ENCODE results near the gene ACAN. TPM values are rescaled to one million over a fixed set of nuclear protein-coding genes. Genes with fewer than 3 reads are reported as not detected.

The ACAN gene
- total RNA-seq, 1 donor from 2014 or later: 0.13 TPM

DNA sequence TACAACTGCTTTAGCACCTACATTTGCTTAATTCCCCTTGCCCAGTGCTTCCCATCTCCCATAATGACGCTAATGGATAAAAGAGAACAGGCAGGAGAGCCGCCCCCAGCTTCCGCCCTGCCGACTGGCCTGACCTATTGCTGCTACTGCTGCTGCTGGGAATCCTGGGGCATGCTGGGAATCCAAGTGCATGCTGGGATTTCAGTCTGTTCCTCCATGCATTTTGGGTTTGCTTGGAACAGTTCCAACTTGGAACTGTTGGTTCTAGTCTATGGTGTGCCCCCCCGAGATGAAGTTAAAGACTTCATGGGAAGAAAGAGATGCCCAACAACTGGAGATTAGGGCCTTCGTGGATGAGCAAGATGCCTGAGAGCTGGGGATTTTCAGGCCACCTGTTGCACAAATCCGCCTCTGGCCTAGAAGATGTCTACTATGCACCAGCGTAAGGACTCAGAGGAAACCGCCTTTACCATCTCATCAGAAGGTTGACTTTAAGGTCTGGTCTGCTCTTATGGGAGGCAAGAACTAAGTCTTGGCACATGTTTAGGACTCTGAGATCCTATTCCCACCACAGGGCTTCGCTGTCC, 63.2 kb downstream of the ACAN start:
- intact Hi-C loops (cut with DNase I): no loop called here
- no peak for ATAC-seq (ENCODE audit: poor library complexity)
- no peak for DNase-seq

DNA sequence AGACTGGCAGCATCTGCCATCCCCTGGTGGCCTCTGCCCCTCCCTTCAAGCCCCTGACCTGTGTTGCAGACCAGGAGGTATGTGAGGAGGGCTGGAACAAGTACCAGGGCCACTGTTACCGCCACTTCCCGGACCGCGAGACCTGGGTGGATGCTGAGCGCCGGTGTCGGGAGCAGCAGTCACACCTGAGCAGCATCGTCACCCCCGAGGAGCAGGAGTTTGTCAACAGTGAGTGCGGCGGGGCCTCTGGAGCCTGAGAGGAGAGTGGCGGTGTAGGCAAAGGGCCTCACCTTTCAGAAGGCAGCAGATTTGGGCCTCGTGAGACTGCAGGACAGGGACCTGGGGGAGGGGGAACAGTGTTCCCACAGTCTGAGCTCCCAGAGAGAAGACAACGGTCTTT, 68.1 kb downstream of the ACAN start:
- ATAC-seq (ENCODE audit: poor library complexity): no peak
- no peak for DNase-seq
- intact Hi-C loops (cut with DNase I): no loop called here

DNA sequence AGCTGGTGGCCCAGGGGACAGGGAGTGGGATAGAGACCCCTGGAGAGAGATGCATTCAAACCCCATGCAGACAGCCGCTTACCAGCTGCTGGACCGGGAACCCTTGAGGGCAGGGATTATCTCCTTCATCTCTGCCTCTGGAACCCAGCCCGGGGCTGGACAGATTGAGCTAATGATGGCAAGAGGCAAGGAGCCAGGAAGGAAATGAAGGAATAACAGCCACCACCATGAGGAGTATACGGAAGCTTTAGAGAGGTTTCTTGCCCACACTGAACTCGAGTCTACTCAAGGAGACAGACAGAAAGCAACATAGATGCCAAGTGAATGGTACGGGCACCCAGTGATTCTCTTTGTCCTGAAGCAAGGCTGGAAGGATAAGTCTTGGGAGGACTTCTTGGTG, 68.9 kb downstream of the ACAN start:
- no peak for DNase-seq
- intact Hi-C loops (cut with DNase I): no loop called here
- ATAC-seq (ENCODE audit: poor library complexity): no peak

GRCh38 chr15:88872706-88873105, 69.5 kb downstream of the ACAN start:
- no peak for ATAC-seq (ENCODE audit: poor library complexity)
- intact Hi-C loops (cut with DNase I): no loop called here
- no peak for DNase-seq

GRCh38 chr15:88873786-88874185, 70.5 kb downstream of the ACAN start:
- DNase-seq (no peak), ATAC-seq (ENCODE audit: poor library complexity) (no peak)
- intact Hi-C loops (cut with DNase I): no loop called here

GRCh38 chr15:88874275-88874674, 71.0 kb downstream of the ACAN start:
- no peak for ATAC-seq (ENCODE audit: poor library complexity)
- DNase-seq: no peak
- intact Hi-C loops (cut with DNase I): no loop called here

GRCh38 chr15:88874684-88875083, 71.4 kb downstream of the ACAN start:
- intact Hi-C loops (cut with DNase I): no loop called here
- ATAC-seq (ENCODE audit: poor library complexity) (no peak), DNase-seq (no peak)

DNA sequence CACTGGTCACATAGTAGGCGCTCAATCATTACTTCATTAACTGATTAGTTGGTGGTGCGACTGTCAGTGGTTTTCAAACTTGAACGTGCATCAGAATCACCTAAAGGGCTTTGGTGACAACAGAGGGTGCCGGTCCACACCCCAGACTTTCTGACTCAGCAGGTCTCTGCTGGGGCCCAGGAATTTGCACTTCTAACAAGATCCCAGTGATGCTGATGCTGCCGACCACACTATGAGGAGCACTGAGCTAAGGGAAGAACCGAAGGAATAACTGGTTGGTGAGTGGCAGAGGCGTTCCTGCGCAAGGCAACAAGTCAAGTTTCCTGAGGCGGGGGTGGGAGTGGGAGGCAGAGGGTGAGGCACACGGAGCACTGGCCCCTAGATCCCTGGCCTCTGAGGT, 73.3 kb downstream of the ACAN start:
- ATAC-seq (ENCODE audit: poor library complexity): no peak
- intact Hi-C loops (cut with DNase I): no loop called here
- no peak for DNase-seq

DNA sequence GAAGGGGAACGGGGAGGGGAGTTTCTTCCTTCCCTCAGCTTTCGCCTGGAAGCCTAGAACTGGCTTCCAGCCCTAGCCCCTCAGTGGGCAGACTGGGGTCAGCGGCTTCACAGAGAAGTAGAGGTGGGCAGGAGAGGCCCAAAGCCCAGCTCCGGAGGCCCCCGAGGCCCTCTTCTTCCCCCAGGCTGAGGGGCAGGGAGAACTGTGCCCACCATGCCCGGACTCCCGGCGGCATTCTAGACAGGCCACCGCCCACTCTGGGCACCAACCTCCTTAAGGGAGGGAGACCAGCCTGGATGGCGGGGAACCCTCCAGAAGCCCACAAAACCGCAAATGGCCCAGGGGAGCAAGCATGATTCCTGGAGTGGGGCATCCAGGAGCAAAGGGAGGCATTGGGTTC, 74.2 kb downstream of the ACAN start:
- intact Hi-C loops (cut with DNase I): no loop called here
- ATAC-seq (ENCODE audit: poor library complexity): no peak
- no peak for DNase-seq

DNA sequence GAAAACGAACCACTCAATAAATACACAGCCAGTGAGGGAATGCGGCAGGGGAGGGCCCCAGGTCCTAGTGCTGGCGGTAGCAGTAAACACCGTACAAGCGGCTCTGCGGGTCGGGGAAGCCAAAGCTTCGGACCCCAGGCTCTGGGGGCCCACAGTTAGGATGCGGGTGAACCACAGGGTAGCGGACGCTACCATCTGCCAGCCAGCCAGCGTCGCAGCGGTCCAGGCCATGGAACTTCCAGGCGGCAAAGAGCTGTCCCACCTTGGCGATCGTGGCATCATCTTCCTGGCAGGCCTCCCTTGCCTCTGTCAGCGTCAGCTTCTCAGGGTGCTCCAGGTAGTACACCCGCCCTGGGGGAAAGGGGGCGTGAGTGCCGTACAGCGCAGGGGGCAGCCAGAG, 74.7 kb downstream of the ACAN start:
- DNase-seq: no peak
- intact Hi-C loops (cut with DNase I): no loop called here
- no peak for ATAC-seq (ENCODE audit: poor library complexity)

- ATAC-seq (ENCODE audit: poor library complexity) (no peak), DNase-seq (peak; percentile 62)
- intact Hi-C loops (cut with DNase I): no loop called here
These were observed 75.5 kb downstream of the ACAN start for GRCh38 chr15:88878720-88879184.

GRCh38 chr15:88880944-88881740, 77.9 kb downstream of the ACAN start:
- no peak for DNase-seq
- intact Hi-C loops (cut with DNase I): no loop called here
- ATAC-seq (ENCODE audit: poor library complexity): no peak

- intact Hi-C loops (cut with DNase I): no loop called here
- ATAC-seq (ENCODE audit: poor library complexity): no peak
These were observed 78.5 kb downstream of the ACAN start for GRCh38 chr15:88881775-88882174.

DNA sequence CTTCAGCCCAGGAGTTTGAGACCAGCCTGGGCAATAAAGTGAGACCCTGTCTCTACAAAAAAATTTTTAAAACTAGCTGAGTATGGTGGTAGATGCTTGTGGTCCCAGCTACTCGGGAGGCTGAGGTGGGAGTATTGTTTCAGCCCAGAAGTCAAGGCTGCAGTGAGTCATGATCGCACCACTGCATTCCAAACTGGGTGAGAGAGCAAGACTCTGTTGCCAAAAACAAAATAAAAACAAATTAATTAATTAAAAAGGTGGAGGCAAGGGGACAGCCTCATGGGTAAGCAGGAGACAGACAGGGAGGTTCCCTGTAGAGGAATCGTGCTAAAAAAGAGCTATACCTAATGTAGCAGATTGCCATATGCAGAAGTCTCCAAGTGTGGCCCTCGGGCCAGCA, 79.5 kb downstream of the ACAN start:
- ATAC-seq (ENCODE audit: poor library complexity) (no peak), DNase-seq (no peak)
- intact Hi-C loops (cut with DNase I): no loop called here

More at GRCh38 chr15:88881775-88882174, 78.5 kb downstream of the ACAN start:
- DNase-seq: no peak

- intact Hi-C loops (cut with DNase I): no loop called here
- ATAC-seq (ENCODE audit: poor library complexity): no peak
- no peak for DNase-seq
These were observed 83.9 kb downstream of the ACAN start for GRCh38 chr15:88887068-88887580.

DNA sequence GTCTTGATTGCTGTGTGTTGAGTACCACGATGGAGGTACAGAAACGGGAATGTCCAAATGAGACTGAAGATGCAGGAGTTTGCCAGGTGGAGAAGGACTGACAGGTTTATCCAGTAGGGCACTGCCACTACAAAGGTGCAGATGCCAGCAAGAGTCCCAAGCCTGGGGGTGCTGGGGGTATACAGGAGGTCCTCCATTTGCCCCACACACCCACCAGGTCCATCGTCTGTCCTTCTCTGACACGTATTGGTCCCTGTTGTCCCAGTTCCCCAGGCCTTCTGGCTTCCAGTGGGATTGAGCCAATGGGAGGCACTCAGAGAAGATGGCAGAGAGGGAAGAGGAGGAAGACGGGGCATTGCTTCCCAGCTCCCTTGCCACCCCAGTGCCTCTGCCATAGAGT, 85.5 kb downstream of the ACAN start:
- ATAC-seq (ENCODE audit: poor library complexity): no peak
- intact Hi-C loops (cut with DNase I): no loop called here
- DNase-seq: no peak

DNA sequence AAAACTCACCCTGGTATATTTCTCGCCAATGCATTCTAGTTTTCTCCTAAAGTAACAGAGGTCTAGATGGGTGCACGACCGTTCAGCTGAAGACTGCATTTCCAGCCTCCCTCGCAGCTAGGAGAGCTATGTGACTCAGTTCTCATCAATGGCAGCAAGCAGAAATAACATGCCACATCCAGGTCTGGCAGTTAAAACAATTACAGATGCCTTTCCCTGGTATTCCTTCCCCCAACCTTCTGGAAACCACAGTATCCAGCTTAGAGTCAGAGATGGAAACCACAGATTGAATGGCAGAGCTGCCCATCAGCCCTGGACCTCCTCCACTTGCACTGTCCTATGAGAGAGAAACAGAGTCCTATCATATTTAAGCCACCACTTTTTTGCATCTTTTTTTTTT, 87.3 kb downstream of the ACAN start:
- DNase-seq: no peak
- intact Hi-C loops (cut with DNase I): no loop called here
- no peak for ATAC-seq (ENCODE audit: poor library complexity)

DNA sequence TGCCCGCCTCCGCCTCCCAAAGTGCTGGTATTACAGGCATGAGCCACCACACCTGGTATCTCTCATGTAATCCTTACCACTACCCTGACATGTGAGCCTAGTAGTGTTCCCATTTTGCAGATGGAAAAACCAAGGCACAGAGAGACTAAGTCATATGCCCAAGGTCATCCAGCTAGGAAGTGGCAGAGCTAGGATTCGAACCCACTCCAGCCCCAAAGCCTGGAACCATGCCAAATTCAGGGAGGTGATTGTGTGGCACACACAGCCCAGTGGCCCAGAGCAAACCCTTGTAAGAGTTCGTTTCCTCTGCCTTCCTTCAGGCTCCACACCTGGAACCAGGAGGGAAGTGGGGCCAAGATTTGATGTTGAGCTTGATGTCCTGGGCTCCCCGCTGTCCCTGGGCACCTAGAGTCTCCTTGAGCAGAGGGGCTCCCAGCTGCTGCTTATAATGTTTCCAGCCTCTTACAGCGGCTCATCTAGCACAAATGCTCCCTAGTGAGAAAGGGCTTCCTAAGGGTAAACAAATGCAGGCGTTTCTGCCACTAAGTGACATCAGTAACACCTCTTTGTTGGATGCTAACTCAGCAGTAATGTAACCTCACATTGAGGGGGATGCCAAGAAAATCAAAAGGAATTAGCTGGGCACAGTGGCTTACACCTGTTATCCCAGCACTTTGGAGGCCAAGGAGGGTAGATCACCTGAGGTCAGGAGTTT, 88.5 kb downstream of the ACAN start:
- intact Hi-C loops (cut with DNase I): no loop called here
- no peak for DNase-seq
- no peak for ATAC-seq (ENCODE audit: poor library complexity)

DNA sequence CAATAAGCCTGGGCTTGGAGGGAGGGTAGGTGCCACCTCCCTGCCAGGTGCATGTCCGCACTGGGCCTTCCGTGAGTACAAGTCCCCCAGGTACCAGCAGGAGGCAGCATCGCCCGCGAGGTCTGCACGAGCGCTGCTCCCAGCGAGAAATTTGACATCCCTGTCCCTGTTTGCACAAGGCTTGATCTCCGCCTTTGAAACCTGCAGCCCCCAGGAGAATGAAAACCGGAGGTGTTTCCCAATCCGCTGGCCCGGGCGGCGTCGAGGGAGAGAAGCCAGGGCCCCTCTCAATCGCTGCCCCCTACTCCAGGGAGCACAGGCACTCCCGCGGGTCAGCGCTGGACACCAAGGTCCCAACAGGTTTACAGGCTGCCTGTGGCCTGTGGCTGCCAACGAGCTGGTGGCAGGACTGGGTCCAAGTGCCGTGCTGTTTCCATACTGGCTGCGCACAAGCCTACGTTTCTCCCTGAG, 91.1 kb downstream of the ACAN start:
- DNase-seq (peak; percentile 66), ATAC-seq (ENCODE audit: poor library complexity) (peak; percentile 26)
- intact Hi-C loops (cut with DNase I): no loop called here
